WERI-Rb-1 (cell line): ENCODE results near the gene MCTP1.

Source experiments
- DNase-seq: peaks from one replicate; pipeline ENCODE4 v3.0.0-alpha.2; 2020
- H3K27ac ChIP-seq: fragments of 250-450 bp; sonication (Bioruptor Pico); 2 replicates; pipeline ENCODE4 v1.5.1; 2020; ENCODE audit warnings: mild to moderate bottlenecking, moderate library complexity
- H3K27me3 ChIP-seq: fragments of 250-450 bp; sonication (Bioruptor Pico); 2 replicates; pipeline ENCODE4 v1.5.1; 2021; ENCODE audit warnings: mild to moderate bottlenecking, low read depth, moderate library complexity; ENCODE audit not compliant: insufficient read depth, severe bottlenecking
- H3K36me3 ChIP-seq: fragments of 250-450 bp; sonication (Bioruptor Pico); 2 replicates; pipeline ENCODE4 v1.5.1; 2020; ENCODE audit warnings: mild to moderate bottlenecking, moderate library complexity
- H3K4me3 ChIP-seq: 2 replicates; pipeline ENCODE4 v1.5.1; 2011; ENCODE audit warnings: low read depth, mild to moderate bottlenecking, control low read depth, low read length
- H3K9me3 ChIP-seq: fragments of 250-450 bp; sonication (Bioruptor Pico); 2 replicates; pipeline ENCODE4 v1.5.1; 2021; ENCODE audit warnings: mild to moderate bottlenecking, moderate library complexity; ENCODE audit not compliant: severe bottlenecking
- CTCF ChIP-seq: IDR thresholded peaks from 2 replicates; pipeline ENCODE4 v1.5.1; 2011; ENCODE audit warnings: low read depth, mild to moderate bottlenecking, control low read depth, inconsistent platforms, low read length

Gene MCTP1

GRCh38 chr5:95155888-95156287 is 129.0 kb downstream of the MCTP1 start:
- no peak for DNase-seq
- no peaks in the 10 kb centered on the region for H3K9me3 ChIP-seq
- H3K36me3 ChIP-seq: no peaks in the 10 kb centered on the region
- no peak overlapping the region for H3K4me3 ChIP-seq
- H3K27ac ChIP-seq: no peak overlapping the region
- no peaks in the 10 kb centered on the region for H3K27me3 ChIP-seq
- no peak for TF ChIP-seq CTCF

- Histone ChIP-seq H3K27ac (no peak overlapping the region), H3K9me3 (no peaks in the 10 kb centered on the region), H3K4me3 (no peak overlapping the region), H3K36me3 (no peaks in the 10 kb centered on the region), H3K27me3 (no peaks in the 10 kb centered on the region)
- no peak for TF ChIP-seq CTCF
- no peak for DNase-seq
These were observed 131.4 kb downstream of the MCTP1 start for GRCh38 chr5:95153511-95153910.

- Histone ChIP-seq H3K36me3 (no peaks in the 10 kb centered on the region), H3K27ac (no peak overlapping the region), H3K4me3 (no peak overlapping the region), H3K27me3 (no peaks in the 10 kb centered on the region), H3K9me3 (no peaks in the 10 kb centered on the region)
- DNase-seq: no peak
- TF ChIP-seq CTCF: no peak
These were observed 132.4 kb downstream of the MCTP1 start for GRCh38 chr5:95152535-95152934.

- Histone ChIP-seq H3K27ac (no peak overlapping the region), H3K9me3 (no peaks in the 10 kb centered on the region), H3K27me3 (no peaks in the 10 kb centered on the region), H3K36me3 (no peaks in the 10 kb centered on the region), H3K4me3 (no peak overlapping the region)
- TF ChIP-seq CTCF: no peak
- no peak for DNase-seq
These were observed 132.8 kb downstream of the MCTP1 start for GRCh38 chr5:95152131-95152530.

GRCh38 chr5:95151694-95152093 is 133.2 kb downstream of the MCTP1 start:
- H3K27ac ChIP-seq: no peak overlapping the region
- DNase-seq: no peak
- no peaks in the 10 kb centered on the region for H3K27me3 ChIP-seq
- H3K36me3 ChIP-seq: no peaks in the 10 kb centered on the region
- H3K9me3 ChIP-seq: no peaks in the 10 kb centered on the region
- TF ChIP-seq CTCF: no peak
- H3K4me3 ChIP-seq: no peak overlapping the region

- H3K9me3 ChIP-seq: no peaks in the 10 kb centered on the region
- no peak overlapping the region for H3K4me3 ChIP-seq
- DNase-seq: no peak
- no peak overlapping the region for H3K27ac ChIP-seq
- H3K27me3 ChIP-seq: no peaks in the 10 kb centered on the region
- TF ChIP-seq CTCF: no peak
- no peaks in the 10 kb centered on the region for H3K36me3 ChIP-seq
These were observed 135.5 kb downstream of the MCTP1 start for GRCh38 chr5:95149387-95149786.
